ENCODE results near the gene BAK1.
"Not testable (repeated sequence)": the region's sequence is repeated elsewhere in the genome, so short reads cannot be mapped to it uniquely, and the experiment has no call there.

The BAK1 gene

GRCh38 chr6:33586108-33586640 is 6.1 kb upstream of the BAK1 start:
- DNase-seq (ENCODE audit: low spot score) = no peak

GRCh38 chr6:33585403-33586107 is 5.5 kb upstream of the BAK1 start:
- DNase-seq (ENCODE audit: low spot score) = peak; percentile 89

GRCh38 chr6:33584700-33585402 is 4.8 kb upstream of the BAK1 start:
- no peak for DNase-seq (ENCODE audit: low spot score)

- no peak for DNase-seq (ENCODE audit: low spot score)
Measured at GRCh38 chr6:33583591-33584155, 3.6 kb upstream of the BAK1 start.

GRCh38 chr6:33581186-33581585 is 1.1 kb upstream of the BAK1 start:
- no peak for DNase-seq (ENCODE audit: low spot score)

GRCh38 chr6:33578588-33579011 is 1.5 kb downstream of the BAK1 start:
- peak; percentile 54 for DNase-seq (ENCODE audit: low spot score)

- no peak for DNase-seq (ENCODE audit: low spot score)
Measured at GRCh38 chr6:33578164-33578563, 1.9 kb downstream of the BAK1 start.

- DNase-seq (ENCODE audit: low spot score) = no peak
Measured at GRCh38 chr6:33577718-33578117, 2.4 kb downstream of the BAK1 start.

GRCh38 chr6:33577106-33577535 is 3.0 kb downstream of the BAK1 start:
- DNase-seq (ENCODE audit: low spot score) = no peak

GRCh38 chr6:33576668-33577067 is 3.4 kb downstream of the BAK1 start:
- no peak for DNase-seq (ENCODE audit: low spot score)

- DNase-seq (ENCODE audit: low spot score) = no peak
Measured at GRCh38 chr6:33575211-33575610, 4.9 kb downstream of the BAK1 start.

GRCh38 chr6:33571637-33572316 is 8.3 kb downstream of the BAK1 start:
- no peak for DNase-seq (ENCODE audit: low spot score)

GRCh38 chr6:33570806-33571636 is 9.1 kb downstream of the BAK1 start:
- peak; percentile 89 for DNase-seq (ENCODE audit: low spot score)

GRCh38 chr6:33568826-33569570 is 11.1 kb downstream of the BAK1 start:
- no peak for DNase-seq (ENCODE audit: low spot score)

GRCh38 chr6:33567836-33568235 is 12.2 kb downstream of the BAK1 start:
- DNase-seq (ENCODE audit: low spot score) = no peak

- no peak for DNase-seq (ENCODE audit: low spot score)
Measured at GRCh38 chr6:33566182-33567084, 13.6 kb downstream of the BAK1 start.

GRCh38 chr6:33558801-33559200 is 21.3 kb downstream of the BAK1 start:
- DNase-seq (ENCODE audit: low spot score) = no peak

- no peak for DNase-seq (ENCODE audit: low spot score)
Measured at GRCh38 chr6:33557376-33557775, 22.7 kb downstream of the BAK1 start.

- not testable (repeated sequence) for DNase-seq (ENCODE audit: low spot score)
Measured at GRCh38 chr6:33552883-33553282, 27.2 kb downstream of the BAK1 start.

- no peak for DNase-seq (ENCODE audit: low spot score)
Measured at GRCh38 chr6:33552252-33552651, 27.8 kb downstream of the BAK1 start.

Measured in CD4-positive, alpha-beta T cell treated with Interleukin-15 for 4 hours (primary cell).